ENCODE data around the gene VPS51.

VPS51 gene

DNA sequence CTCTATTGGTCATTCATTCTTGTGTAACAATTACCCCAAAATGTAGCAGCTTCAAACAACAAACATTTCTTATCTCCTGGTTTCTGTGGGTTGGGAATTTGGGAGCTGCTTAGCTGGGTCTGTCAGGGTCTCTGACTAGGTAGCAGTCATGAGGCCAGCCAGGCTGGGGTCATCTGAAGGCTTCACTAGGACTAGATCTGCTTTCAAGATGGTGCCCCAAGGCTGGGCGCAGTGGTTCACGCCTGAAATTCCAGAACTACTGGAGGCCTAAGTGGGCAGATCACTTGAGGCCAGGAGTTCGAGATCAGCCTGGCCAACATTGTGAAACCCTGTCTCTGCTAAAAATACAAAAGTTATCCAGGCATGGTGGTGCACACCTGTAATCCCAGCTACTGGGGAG, 60.9 kb downstream of the VPS51 start:
- 0 out of 2 replicates have a peak, but pooled peaks cover 9% of the 10 kb centered on the region for H3K4me1 ChIP-seq (ENCODE audit: low read length)
- H3K9me3 ChIP-seq (replicated peaks; ENCODE audit: insufficient read depth, low read length), result no peaks in the 10 kb centered on the region
- H3K9ac ChIP-seq (ENCODE audit: low read length), result no peak overlapping the region
- no peaks in the 10 kb centered on the region for H3K9me2 ChIP-seq (replicated peaks; ENCODE audit: insufficient read depth, low read length)
- H3F3A ChIP-seq (ENCODE audit: insufficient read depth, low read length), result no peaks in the 10 kb centered on the region
- H3K27ac ChIP-seq (ENCODE audit: low read length), result no peak overlapping the region
- H3K27me3 ChIP-seq (replicated peaks; ENCODE audit: insufficient read depth, low read length), result no peaks in the 10 kb centered on the region
- H4K20me1 ChIP-seq (ENCODE audit: insufficient read depth, low read length), result no peaks in the 10 kb centered on the region
- TF ChIP-seq, protein P1, sequence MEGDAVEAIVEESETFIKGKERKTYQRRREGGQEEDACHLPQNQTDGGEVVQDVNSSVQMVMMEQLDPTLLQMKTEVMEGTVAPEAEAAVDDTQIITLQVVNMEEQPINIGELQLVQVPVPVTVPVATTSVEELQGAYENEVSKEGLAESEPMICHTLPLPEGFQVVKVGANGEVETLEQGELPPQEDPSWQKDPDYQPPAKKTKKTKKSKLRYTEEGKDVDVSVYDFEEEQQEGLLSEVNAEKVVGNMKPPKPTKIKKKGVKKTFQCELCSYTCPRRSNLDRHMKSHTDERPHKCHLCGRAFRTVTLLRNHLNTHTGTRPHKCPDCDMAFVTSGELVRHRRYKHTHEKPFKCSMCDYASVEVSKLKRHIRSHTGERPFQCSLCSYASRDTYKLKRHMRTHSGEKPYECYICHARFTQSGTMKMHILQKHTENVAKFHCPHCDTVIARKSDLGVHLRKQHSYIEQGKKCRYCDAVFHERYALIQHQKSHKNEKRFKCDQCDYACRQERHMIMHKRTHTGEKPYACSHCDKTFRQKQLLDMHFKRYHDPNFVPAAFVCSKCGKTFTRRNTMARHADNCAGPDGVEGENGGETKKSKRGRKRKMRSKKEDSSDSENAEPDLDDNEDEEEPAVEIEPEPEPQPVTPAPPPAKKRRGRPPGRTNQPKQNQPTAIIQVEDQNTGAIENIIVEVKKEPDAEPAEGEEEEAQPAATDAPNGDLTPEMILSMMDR (IDR thresholded peaks at IDR 0.05; ENCODE audit: low read length), result no peak
- TF ChIP-seq EZH2 (optimal IDR thresholded peaks at IDR 0.05; ENCODE audit: low read depth, low read length) (no peak), EZH2phosphoT487 (IDR thresholded peaks at IDR 0.05; ENCODE audit: low read length) (no peak)
- H2AFZ ChIP-seq (ENCODE audit: low read length), result no peak overlapping the region
- no peak for DNase-seq
- H3K4me2 ChIP-seq (ENCODE audit: low read depth, low read length), result no peak overlapping the region
- H3K4me3 ChIP-seq (ENCODE audit: low read length), result no peak overlapping the region
- H3K79me2 ChIP-seq (ENCODE audit: low read length), result no peaks in the 10 kb centered on the region
- no peaks in the 10 kb centered on the region for H3K36me3 ChIP-seq (replicated peaks; ENCODE audit: insufficient read depth, low read length)

DNA sequence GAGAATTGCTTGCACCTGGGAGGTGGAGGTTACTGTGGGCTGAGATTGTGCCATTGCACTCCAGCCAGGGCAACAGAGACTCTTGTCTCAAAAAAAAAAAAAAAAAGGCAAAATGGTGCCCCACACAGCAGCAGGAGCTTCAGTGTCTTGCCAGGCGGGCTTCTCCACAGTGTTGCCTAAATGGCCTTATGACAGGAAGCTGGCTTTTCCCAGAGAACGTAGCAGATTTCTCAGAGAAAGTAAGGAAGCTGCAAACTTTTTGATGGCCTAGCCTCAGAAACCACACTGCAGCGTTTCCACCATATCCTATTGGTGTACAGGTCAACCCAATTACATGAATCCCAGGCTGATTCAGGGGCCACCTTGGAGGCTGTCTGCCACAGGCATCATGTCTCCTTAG, 61.3 kb downstream of the VPS51 start:
- no peaks in the 10 kb centered on the region for H3F3A ChIP-seq (ENCODE audit: insufficient read depth, low read length)
- H3K9ac ChIP-seq (ENCODE audit: low read length), result no peak overlapping the region
- no peak for DNase-seq
- H3K4me1 ChIP-seq (ENCODE audit: low read length), result 0 out of 2 replicates have a peak, but pooled peaks cover 9% of the 10 kb centered on the region
- H3K79me2 ChIP-seq (ENCODE audit: low read length), result no peaks in the 10 kb centered on the region
- no peaks in the 10 kb centered on the region for H3K9me3 ChIP-seq (replicated peaks; ENCODE audit: insufficient read depth, low read length)
- no peak overlapping the region for H3K4me2 ChIP-seq (ENCODE audit: low read depth, low read length)
- no peaks in the 10 kb centered on the region for H3K9me2 ChIP-seq (replicated peaks; ENCODE audit: insufficient read depth, low read length)
- TF ChIP-seq, protein P1 (IDR thresholded peaks at IDR 0.05; ENCODE audit: low read length), result no peak
- TF ChIP-seq EZH2 (optimal IDR thresholded peaks at IDR 0.05; ENCODE audit: low read depth, low read length) (no peak), EZH2phosphoT487 (IDR thresholded peaks at IDR 0.05; ENCODE audit: low read length) (no peak)
- H3K36me3 ChIP-seq (replicated peaks; ENCODE audit: insufficient read depth, low read length), result no peaks in the 10 kb centered on the region
- no peak overlapping the region for H2AFZ ChIP-seq (ENCODE audit: low read length)
- no peak overlapping the region for H3K27ac ChIP-seq (ENCODE audit: low read length)
- H4K20me1 ChIP-seq (ENCODE audit: insufficient read depth, low read length), result no peaks in the 10 kb centered on the region
- no peaks in the 10 kb centered on the region for H3K27me3 ChIP-seq (replicated peaks; ENCODE audit: insufficient read depth, low read length)
- no peak overlapping the region for H3K4me3 ChIP-seq (ENCODE audit: low read length)

DNA sequence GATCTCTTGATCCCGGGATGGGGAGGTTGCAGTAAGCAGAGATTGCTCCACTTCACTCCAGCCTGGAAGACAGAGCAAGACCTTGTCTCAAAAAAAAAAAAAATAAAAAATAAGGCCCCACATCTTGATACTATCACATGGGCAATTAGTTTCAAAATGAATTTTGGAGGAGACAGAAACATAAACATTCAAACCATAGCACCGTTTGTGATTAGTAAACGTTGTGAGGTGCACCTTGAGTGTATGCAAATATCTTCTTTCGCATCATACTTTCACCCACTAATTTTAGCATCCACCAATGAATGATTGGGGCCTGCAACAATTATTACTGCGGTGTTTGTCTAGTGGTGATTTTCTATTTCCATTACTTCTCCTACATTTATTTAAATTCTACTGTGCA, 63.0 kb downstream of the VPS51 start:
- H4K20me1 ChIP-seq (ENCODE audit: insufficient read depth, low read length), result no peaks in the 10 kb centered on the region
- no peak overlapping the region for H2AFZ ChIP-seq (ENCODE audit: low read length)
- no peak overlapping the region for H3K4me3 ChIP-seq (ENCODE audit: low read length)
- no peaks in the 10 kb centered on the region for H3K79me2 ChIP-seq (ENCODE audit: low read length)
- no peak for DNase-seq
- TF ChIP-seq, protein P1 (IDR thresholded peaks at IDR 0.05; ENCODE audit: low read length), result no peak
- TF ChIP-seq EZH2 (optimal IDR thresholded peaks at IDR 0.05; ENCODE audit: low read depth, low read length) (no peak), EZH2phosphoT487 (IDR thresholded peaks at IDR 0.05; ENCODE audit: low read length) (no peak)
- 0 out of 2 replicates have a peak overlapping the region, but pooled peaks have one; percentile 1 for H3K4me2 ChIP-seq (ENCODE audit: low read depth, low read length)
- H3K9me2 ChIP-seq (replicated peaks; ENCODE audit: insufficient read depth, low read length), result no peaks in the 10 kb centered on the region
- no peaks in the 10 kb centered on the region for H3K36me3 ChIP-seq (replicated peaks; ENCODE audit: insufficient read depth, low read length)
- H3K9ac ChIP-seq (ENCODE audit: low read length), result no peak overlapping the region
- 0 out of 2 replicates have a peak, but pooled peaks cover 9% of the 10 kb centered on the region for H3K4me1 ChIP-seq (ENCODE audit: low read length)
- no peak overlapping the region for H3K27ac ChIP-seq (ENCODE audit: low read length)
- H3K27me3 ChIP-seq (replicated peaks; ENCODE audit: insufficient read depth, low read length), result no peaks in the 10 kb centered on the region
- no peaks in the 10 kb centered on the region for H3K9me3 ChIP-seq (replicated peaks; ENCODE audit: insufficient read depth, low read length)
- no peaks in the 10 kb centered on the region for H3F3A ChIP-seq (ENCODE audit: insufficient read depth, low read length)

Measured in MM.1S (cell line).